BLaER1 treated with 17β-estradiol and CSF1 and Interleukin-3, amounts not matched to agents 10 nM and 100 nM (cell line): ENCODE results near the gene TTC7B.
A peak's percentile ranks its signal among the peaks of the same experiment; 100 is the strongest.

Source experiments
- H3K27ac ChIP-seq, 11 experiments: shearing (Covaris generic); formaldehyde crosslinking; 2 replicates each; pipeline ENCODE4 v1.8.1; 2022
- H3K27me3 ChIP-seq, 11 experiments: shearing (Covaris generic); formaldehyde crosslinking; 2 replicates each; pipeline ENCODE4 v1.8.1; 2022
- H3K36me3 ChIP-seq, 11 experiments: shearing (Covaris generic); formaldehyde crosslinking; 2 replicates each; pipeline ENCODE4 v1.8.1; 2022
- H3K4me1 ChIP-seq, 10 experiments: shearing (Covaris generic); formaldehyde crosslinking; 2 replicates each; pipeline ENCODE4 v1.8.1; 2022
- H3K4me2 ChIP-seq, 11 experiments: shearing (Covaris generic); formaldehyde crosslinking; 2 replicates each; pipeline ENCODE4 v1.8.1; 2022
- H3K4me3 ChIP-seq, 10 experiments: shearing (Covaris generic); formaldehyde crosslinking; 2 replicates each; pipeline ENCODE4 v1.8.1; 2022
- H3K9ac ChIP-seq, 11 experiments: shearing (Covaris generic); formaldehyde crosslinking; 2 replicates each; pipeline ENCODE4 v1.8.1; 2022
- H3K9me3 ChIP-seq, 11 experiments: shearing (Covaris generic); formaldehyde crosslinking; replicated peaks in 1 of 11; 2 replicates each; pipeline ENCODE4 v1.8.1; 2022
- H4K20me1 ChIP-seq, 11 experiments: shearing (Covaris generic); formaldehyde crosslinking; 2 replicates each; pipeline ENCODE4 v1.8.1; 2022
- Cebpa-rat ChIP-seq, 11 experiments: shearing (Covaris generic); IDR thresholded peaks; 2 replicates each; pipeline ENCODE4 v1.8.1; 2022

TTC7B gene

GRCh38 chr14:90558983-90559590 is 257.1 kb downstream of the TTC7B start:
- Histone ChIP-seq H3K27me3 (no peaks in the 10 kb centered on the region), H3K4me1 (peaks cover 54 to 73% (median 71%) of the 10 kb centered on the region in 10 experiments), H3K9ac (peak overlapping the region in 7 of 11 experiments; percentile 6 to 89 (median 67); a peak in 8 of 22 replicates), H4K20me1 (no peaks in the 10 kb centered on the region; a peak in 1 of 22 replicates), H3K4me3 (peak overlapping the region in 2 of 10 experiments; percentile 17 to 28; a peak in 1 of 20 replicates), H3K27ac (peak overlapping the region in 7 of 11 experiments; percentile 43 to 97 (median 95); a peak in 13 of 22 replicates), H3K4me2 (peak overlapping the region; percentile 58 to 100 (median 96)), H3K9me3 (no peaks in the 10 kb centered on the region), H3K36me3 (peaks cover 0 to 11% (median 0%) of the 10 kb centered on the region in 11 experiments; a peak in 2 of 22 replicates)
- TF ChIP-seq Cebpa-rat (IDR thresholded peaks at IDR 0.05): no peak

- Histone ChIP-seq H3K27me3 (no peaks in the 10 kb centered on the region), H3K9me3 (no peaks in the 10 kb centered on the region), H3K27ac (peak overlapping the region in 8 of 11 experiments; percentile 1 to 97 (median 94); a peak in 13 of 22 replicates), H3K9ac (peak overlapping the region in 8 of 11 experiments; percentile 6 to 89 (median 57); a peak in 12 of 22 replicates), H3K4me2 (peak overlapping the region; percentile 58 to 100 (median 96)), H3K36me3 (peaks cover 0 to 5% (median 0%) of the 10 kb centered on the region in 11 experiments; a peak in 2 of 22 replicates), H3K4me1 (peaks cover 62 to 81% (median 79%) of the 10 kb centered on the region in 10 experiments), H3K4me3 (peak overlapping the region in 4 of 10 experiments; percentile 9 to 28 (median 14); a peak in 4 of 20 replicates), H4K20me1 (no peaks in the 10 kb centered on the region; a peak in 1 of 22 replicates)
- no peak for TF ChIP-seq Cebpa-rat (IDR thresholded peaks at IDR 0.05)
These were observed 257.9 kb downstream of the TTC7B start for GRCh38 chr14:90558041-90558982.

- H3K4me1 ChIP-seq: peaks cover 70 to 89% (median 87%) of the 10 kb centered on the region in 10 experiments
- peak overlapping the region; percentile 58 to 100 (median 96) for H3K4me2 ChIP-seq
- peak overlapping the region in 6 of 11 experiments; percentile 35 to 89 (median 86); a peak in 10 of 22 replicates for H3K9ac ChIP-seq
- no peaks in the 10 kb centered on the region; a peak in 1 of 22 replicates for H4K20me1 ChIP-seq
- no peak overlapping the region; a peak in 1 of 20 replicates for H3K4me3 ChIP-seq
- H3K9me3 ChIP-seq: no peaks in the 10 kb centered on the region
- no peaks in the 10 kb centered on the region for H3K27me3 ChIP-seq
- H3K27ac ChIP-seq: peak overlapping the region in 7 of 11 experiments; percentile 88 to 97 (median 95); a peak in 13 of 22 replicates
- 0 out of 22 replicates have a peak, but pooled peaks cover 0 to 4% (median 0%) of the 10 kb centered on the region in 11 experiments for H3K36me3 ChIP-seq
- TF ChIP-seq Cebpa-rat (IDR thresholded peaks at IDR 0.05): no peak
These were observed 258.7 kb downstream of the TTC7B start for GRCh38 chr14:90557516-90557915.

GRCh38 chr14:90556666-90557450 is 259.4 kb downstream of the TTC7B start:
- Histone ChIP-seq H4K20me1 (no peaks in the 10 kb centered on the region; a peak in 1 of 22 replicates), H3K4me2 (peak overlapping the region; percentile 83 to 100 (median 96)), H3K9ac (peak overlapping the region; percentile 39 to 89 (median 82); a peak in 20 of 22 replicates), H3K4me3 (peak overlapping the region in 7 of 10 experiments; percentile 57 to 66 (median 60); a peak in 12 of 20 replicates), H3K36me3 (0 out of 22 replicates have a peak, but pooled peaks cover 0 to 4% (median 0%) of the 10 kb centered on the region in 11 experiments), H3K4me1 (peaks cover 77 to 95% (median 93%) of the 10 kb centered on the region in 10 experiments), H3K27ac (peak overlapping the region in 10 of 11 experiments; percentile 60 to 97 (median 94); a peak in 19 of 22 replicates), H3K27me3 (no peaks in the 10 kb centered on the region), H3K9me3 (no peaks in the 10 kb centered on the region)
- no peak for TF ChIP-seq Cebpa-rat (IDR thresholded peaks at IDR 0.05)

GRCh38 chr14:90556012-90556477 is 260.2 kb downstream of the TTC7B start:
- Histone ChIP-seq H3K27me3 (no peaks in the 10 kb centered on the region), H3K9ac (peak overlapping the region; percentile 39 to 89 (median 82); a peak in 21 of 22 replicates), H3K27ac (peak overlapping the region in 10 of 11 experiments; percentile 60 to 97 (median 94); a peak in 20 of 22 replicates), H3K9me3 (no peaks in the 10 kb centered on the region), H4K20me1 (no peaks in the 10 kb centered on the region; a peak in 1 of 22 replicates), H3K36me3 (0 out of 22 replicates have a peak, but pooled peaks cover 0 to 4% (median 0%) of the 10 kb centered on the region in 11 experiments), H3K4me2 (peak overlapping the region; percentile 83 to 100 (median 96)), H3K4me3 (peak overlapping the region; percentile 1 to 66 (median 59); a peak in 17 of 20 replicates), H3K4me1 (peaks cover 85 to 100% (median 100%) of the 10 kb centered on the region in 10 experiments)
- TF ChIP-seq Cebpa-rat (IDR thresholded peaks at IDR 0.05): no peak

GRCh38 chr14:90555126-90556011 is 260.9 kb downstream of the TTC7B start:
- Histone ChIP-seq H3K4me1 (peaks cover 90 to 100% (median 100%) of the 10 kb centered on the region in 10 experiments), H3K36me3 (0 out of 22 replicates have a peak, but pooled peaks cover 0 to 4% (median 0%) of the 10 kb centered on the region in 11 experiments), H3K9me3 (peaks cover 0 to 6% (median 0%) of the 10 kb centered on the region in 11 experiments; a peak in 3 of 22 replicates), H3K27me3 (no peaks in the 10 kb centered on the region), H3K4me3 (peak overlapping the region; percentile 1 to 66 (median 59); a peak in 17 of 20 replicates), H3K9ac (peak overlapping the region; percentile 39 to 89 (median 82); a peak in 21 of 22 replicates), H3K4me2 (peak overlapping the region; percentile 83 to 100 (median 96)), H3K27ac (peak overlapping the region in 10 of 11 experiments; percentile 60 to 97 (median 94); a peak in 20 of 22 replicates), H4K20me1 (no peaks in the 10 kb centered on the region; a peak in 1 of 22 replicates)
- no peak for TF ChIP-seq Cebpa-rat (IDR thresholded peaks at IDR 0.05)
